ENCODE data around the gene SMPD4.
"Not testable (repeated sequence)": the region's sequence is repeated elsewhere in the genome, so short reads cannot be mapped to it uniquely, and the experiment has no call there.

The SMPD4 gene

DNA sequence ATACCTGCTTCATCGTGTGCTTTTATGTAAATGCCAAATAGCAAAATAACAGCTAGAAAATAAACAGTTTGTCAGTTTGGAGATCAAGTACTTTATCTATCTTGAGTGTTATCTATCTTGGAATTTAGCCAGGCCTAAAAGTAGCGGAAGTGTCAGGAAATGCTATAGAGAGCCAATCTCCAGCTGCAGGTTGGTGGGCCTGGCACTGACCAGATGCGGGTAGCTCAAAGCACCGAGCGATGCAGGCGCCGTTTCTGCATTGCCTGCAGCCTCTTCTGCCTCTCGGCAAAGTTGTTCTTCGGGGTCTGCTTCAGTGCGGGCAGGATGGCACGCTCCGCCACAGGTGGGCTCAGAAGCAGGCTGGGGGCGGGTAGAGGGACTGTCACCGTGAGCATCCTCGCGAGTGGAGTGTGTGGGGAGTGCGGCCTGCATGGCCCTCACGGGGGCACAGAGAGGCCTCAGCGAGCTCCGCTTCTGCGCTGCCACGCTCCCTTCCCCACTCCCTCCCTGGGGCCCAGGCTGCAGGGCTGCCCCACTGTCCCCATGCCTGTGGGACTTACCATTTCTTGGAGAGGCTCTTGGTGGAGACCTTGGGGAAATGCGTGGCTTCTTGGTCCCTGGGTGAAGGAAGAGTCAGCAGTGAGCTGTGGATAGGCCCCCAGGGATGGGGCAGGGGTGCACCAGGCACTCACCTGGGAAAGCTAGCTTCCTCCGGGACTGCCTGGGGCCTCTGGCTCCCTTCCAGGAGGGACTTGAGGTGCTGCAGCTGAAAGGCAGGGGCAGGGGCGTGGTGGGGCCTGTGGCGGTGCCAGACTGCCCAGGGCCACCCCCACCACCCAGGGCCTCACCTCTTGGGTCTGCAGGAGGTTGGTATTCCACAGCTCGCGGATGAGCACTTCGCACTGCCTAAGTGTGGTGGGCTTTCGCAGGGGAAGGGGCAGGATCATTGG lies 41.8 kb downstream of the SMPD4 start:
- not testable (repeated sequence) for DNase-seq

DNA sequence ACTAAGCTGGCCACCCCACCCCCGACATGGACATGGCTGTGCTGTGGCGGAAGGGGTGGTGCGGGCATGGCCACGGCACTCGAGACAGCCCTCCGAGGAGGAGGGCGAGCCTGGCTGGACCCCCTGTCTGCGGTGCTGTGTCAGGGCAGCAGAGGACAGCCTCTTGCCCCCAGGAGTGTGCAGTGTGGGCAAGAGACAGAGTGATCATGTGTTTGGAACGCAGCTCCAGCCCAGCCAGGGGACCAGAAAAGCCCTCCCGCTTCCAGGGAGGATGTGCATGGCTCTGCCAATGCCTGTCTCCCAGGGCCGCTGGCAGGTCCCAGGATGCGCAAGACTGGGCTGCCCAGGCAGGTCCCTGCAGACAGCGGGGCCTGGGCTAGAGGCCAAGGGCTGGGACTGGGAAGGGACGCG lies 42.6 kb downstream of the SMPD4 start:
- DNase-seq: not testable (repeated sequence)

DNA sequence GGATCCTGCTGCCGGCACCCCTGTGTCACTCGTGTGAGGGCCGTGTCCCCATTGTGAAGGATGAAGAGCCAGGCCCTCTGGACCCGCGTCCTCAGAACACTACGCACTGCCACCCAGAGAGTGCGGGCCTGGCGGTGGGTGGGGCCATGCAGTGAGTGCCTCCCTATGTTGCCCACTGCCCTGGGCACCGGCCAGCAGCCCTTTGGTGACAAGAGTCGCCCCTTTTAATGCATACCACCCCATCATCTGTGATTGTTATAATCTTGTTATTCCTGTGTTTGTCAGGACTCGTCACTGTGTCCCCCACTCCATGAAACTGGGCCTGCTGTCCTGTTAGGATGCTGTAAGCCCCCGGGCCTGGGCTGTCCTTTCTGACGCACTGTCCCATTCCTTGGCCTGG lies 43.1 kb downstream of the SMPD4 start:
- DNase-seq: not testable (repeated sequence)

DNA sequence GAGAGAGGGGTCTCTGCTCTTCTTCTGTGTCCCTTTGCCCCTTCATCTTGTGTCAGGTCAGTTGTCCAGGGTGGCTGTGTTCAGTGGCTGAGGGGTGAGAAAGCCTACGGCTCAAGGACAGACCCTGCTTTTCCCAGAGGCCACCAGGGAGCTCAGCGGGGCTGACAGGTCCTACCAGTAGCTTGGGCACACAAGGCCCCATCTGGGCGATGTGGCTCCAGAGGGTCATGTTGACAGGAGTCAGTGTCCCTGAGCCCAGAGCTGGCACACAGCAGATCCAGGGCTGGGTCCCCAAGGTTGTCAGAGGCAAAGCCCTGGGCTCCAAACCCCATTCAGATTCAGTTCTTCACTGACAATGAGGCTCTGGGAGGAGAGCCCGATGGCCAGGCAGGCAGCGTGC lies 44.3 kb downstream of the SMPD4 start:
- not testable (repeated sequence) for DNase-seq

DNA sequence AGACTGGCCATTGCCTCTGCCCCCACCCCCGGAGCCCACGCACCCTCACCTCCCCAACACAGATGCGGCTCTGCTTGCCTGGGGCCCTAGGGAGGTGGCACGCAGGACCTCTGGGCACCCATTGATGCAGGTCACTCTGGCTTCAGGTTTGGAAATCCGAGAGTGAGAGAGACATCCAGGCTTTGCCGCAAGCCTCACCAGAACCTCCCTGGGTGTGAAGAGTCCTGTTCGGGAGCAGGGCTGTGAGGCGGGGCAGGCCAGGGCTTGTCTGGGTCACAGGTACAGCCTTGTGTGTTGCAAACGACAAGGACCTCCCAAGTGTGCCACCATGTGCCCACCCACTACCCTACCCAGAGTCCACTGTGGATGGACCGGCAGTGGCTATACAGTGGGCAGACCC lies 44.9 kb downstream of the SMPD4 start:
- not testable (repeated sequence) for DNase-seq

DNA sequence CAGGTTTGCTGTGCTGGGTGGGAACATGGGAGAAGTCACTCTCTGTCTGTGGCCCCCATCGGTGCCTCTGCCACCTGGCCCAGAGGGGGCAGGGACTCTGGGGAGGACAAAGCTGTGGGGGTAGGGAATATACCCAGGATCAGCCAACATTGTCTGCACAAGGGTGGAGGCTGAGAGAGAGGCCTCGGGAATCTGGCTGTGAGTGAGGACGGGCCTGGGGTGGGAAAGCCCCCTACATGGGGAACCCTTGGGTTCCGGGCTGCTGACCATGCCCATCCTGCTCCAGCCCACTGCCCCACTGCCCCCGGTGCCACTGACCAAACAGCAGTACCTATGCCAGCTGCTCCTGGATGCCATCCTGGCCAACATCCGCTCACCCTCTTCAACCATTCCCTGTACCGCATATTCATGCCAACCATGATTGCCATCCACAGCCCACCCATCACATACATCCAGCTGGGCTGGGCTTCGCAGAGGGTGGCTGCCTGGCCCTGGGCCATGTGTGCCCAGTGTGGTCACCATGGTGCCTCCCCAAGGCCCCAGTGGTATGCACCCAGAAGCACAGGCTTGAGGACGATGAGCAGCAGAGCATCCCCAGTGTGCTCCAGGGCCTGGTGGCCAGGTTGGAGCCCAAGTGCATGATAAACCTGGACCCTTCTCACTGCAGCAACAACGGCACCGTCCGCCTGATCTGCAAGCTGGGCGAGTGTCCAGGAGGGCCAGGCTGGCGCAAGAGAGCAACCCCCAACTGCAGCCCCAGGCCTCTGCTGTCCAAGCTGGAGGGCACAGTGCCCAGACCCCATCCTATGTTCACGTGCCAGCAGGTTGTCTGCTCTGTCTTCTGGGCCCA lies 45.5 kb downstream of the SMPD4 start:
- no peak for DNase-seq

DNA sequence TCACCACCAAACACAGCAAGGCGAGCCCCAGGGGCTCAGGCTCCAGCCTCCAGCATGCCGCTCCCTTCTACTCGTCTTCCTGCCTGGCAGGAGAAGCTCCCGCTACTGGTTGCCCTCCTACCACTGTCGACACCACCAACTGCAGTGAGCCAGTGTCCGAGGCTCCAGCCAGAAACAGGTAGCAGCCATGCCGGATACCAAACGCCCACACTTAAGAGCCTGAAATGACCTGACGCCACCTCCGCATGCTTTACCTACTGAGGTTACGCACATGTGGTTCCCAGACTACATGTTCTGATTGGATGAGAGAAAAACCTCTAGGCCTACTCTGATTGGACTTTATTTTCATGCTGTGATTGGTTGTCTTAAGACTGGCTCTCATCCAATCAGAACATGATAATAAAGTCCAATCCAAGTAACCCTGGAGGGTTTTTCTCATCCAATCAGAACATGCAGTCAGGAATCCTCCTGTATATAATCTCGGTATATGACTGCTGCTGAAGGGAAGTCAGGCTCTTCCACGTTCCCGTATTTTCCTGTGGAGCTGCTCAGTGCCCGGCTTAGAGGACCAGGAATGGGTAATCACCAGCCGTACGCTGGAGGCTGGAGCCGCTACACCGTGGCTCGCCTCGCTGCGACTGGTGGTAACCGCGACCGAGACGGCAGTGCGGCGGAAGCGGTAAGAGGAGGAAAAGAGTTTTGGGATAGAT lies 52.1 kb downstream of the SMPD4 start, which contains the start of gene POTEF:
POTEF (minus strand) TSS at position 103 of the 710 bp plus-strand sequence. CDS start 8,707 bp downstream, outside the sequence.
- DNase-seq: not testable (repeated sequence)

DNA sequence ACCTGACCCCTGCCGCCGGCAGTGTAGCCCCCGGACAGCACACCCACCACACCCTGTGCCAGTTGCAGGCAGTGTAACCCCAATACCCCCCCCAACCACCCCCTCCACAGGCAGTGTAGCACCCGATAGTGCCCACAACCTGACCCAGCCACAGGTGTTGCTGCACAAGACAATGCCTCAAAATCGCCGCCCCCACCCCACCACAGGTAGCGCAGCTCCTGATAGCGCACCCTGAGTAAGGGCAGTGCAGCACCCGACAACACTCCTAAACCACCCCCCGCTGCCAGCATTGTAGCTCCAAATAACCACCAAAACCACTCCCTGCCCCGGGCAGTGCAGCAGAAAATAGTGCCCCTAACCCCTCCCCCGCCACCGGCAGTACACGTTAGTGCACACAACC lies 52.9 kb downstream of the SMPD4 start:
- DNase-seq: not testable (repeated sequence)

DNA sequence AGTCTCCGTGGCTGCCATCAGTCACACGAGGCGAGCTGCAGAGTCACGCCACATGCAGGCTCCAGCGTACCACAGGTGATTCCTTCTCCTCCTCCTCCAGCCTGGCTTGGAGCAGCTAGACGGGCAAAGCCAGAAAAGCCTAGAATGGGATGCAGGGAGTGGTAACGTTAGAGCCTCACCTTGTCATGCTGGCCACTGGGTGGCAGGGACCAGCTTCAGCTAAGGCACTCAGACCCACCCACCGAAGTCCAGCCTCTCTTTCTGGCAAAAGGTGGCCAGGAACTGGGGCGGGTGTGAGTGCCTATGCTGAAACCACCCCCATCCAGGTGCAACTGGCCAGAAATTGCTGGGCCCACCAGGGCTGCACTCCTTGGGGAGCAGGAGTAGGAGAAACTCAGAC lies 53.7 kb downstream of the SMPD4 start:
- DNase-seq: not testable (repeated sequence)

DNA sequence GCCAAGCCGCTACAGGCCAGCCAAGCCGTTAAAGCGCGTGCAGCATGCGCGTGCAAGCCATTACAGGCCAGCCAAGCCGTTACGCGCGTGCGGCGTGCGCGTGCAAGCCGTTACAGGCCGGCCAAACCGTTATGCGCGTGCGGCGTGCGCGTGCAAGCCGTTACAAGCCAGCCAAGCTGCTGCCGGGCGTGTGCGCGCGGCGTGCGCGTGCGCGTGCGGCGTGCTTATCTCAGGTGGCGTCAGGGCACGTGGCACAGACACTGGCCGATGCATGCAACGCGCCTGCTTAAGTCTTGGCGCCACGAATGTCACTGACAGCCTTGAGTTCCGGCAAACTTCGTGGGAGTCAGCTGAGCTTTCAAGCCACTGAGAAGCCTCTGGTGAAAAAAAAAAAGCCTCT lies 60.5 kb downstream of the SMPD4 start:
- DNase-seq: not testable (repeated sequence)

DNA sequence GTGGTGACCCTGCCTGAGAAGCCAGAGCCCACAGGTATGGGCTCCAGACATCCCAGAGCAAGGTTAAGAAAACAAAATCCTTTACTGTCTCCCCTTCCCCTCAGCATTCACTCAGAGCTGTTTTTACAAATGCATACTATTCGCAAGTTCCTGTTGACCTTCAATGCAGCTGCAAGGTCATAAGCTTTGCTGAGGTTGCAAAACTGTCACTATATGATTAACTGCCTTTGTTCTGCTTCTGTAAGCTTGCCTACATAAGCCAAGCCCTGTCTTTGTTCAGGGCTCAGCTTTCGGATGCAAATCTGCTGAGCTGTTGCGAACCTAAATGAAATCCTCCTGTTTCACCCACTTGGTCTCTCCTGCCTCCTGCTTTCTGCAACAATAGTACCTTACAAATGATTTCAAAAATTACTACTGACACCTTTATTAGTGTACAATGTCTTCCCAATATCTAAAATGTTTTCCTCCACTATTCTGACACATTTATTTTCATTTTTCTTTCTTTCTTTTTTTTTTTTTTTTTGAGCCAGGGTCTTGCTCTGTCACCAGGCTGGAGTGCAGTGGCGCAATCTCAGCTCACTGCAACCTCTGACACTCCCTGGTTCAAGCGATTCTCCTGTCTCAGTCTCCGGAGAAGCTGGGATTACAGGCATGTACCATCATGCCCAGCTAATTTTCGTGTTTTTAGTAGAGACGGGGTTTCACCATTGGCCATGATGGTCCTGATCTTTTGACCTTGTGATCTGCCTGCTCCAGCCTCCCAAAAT lies 78.6 kb downstream of the SMPD4 start:
- DNase-seq: not testable (repeated sequence)
